Right hindlimb (tissue), 1 donor: Measurements from ENCODE around the gene C16orf89.
"Not testable (repeated sequence)": the region's sequence is repeated elsewhere in the genome, so short reads cannot be mapped to it uniquely, and the experiment has no call there.

Source experiments
- DNase-seq: peaks from one replicate; pipeline ENCODE4 v3.0.0-alpha.2; 2018

The C16orf89 gene, protein sequence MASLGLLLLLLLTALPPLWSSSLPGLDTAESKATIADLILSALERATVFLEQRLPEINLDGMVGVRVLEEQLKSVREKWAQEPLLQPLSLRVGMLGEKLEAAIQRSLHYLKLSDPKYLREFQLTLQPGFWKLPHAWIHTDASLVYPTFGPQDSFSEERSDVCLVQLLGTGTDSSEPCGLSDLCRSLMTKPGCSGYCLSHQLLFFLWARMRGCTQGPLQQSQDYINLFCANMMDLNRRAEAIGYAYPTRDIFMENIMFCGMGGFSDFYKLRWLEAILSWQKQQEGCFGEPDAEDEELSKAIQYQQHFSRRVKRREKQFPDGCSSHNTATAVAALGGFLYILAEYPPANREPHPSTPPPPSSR

DNA sequence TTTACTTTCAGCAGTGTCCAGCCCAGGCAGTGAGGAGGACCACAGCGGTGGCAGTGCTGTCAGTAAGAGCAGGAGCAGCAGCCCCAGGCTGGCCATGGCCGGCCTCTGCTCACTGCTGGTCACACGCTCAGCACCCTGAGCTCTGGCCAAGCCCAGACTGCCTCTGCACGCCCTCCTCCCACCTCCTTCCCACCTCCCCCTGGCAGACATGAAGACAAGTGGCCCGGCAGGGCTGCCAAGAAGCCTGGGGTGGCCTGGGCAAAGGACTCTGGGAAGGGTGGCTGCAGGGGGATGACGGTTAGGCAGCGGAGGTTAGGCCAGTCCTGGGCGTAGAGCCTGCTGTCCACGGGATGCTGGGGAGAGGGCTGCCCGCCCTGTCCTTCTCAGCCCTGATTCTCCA is at the start of gene C16orf89:
Gene C16orf89 (minus strand): TSS at position 144 of the 400 bp plus-strand sequence. CDS start 48 bp downstream, at position 96.
- DNase-seq: no peak

GRCh38 chr16:5110933-5111332 is 45.2 kb upstream of the C16orf89 start:
- not testable (repeated sequence) for DNase-seq

GRCh38 chr16:5108505-5109158 is 42.9 kb upstream of the C16orf89 start:
- DNase-seq: no peak

- not testable (repeated sequence) for DNase-seq
These were observed 39.3 kb upstream of the C16orf89 start for GRCh38 chr16:5105039-5105438.

DNA sequence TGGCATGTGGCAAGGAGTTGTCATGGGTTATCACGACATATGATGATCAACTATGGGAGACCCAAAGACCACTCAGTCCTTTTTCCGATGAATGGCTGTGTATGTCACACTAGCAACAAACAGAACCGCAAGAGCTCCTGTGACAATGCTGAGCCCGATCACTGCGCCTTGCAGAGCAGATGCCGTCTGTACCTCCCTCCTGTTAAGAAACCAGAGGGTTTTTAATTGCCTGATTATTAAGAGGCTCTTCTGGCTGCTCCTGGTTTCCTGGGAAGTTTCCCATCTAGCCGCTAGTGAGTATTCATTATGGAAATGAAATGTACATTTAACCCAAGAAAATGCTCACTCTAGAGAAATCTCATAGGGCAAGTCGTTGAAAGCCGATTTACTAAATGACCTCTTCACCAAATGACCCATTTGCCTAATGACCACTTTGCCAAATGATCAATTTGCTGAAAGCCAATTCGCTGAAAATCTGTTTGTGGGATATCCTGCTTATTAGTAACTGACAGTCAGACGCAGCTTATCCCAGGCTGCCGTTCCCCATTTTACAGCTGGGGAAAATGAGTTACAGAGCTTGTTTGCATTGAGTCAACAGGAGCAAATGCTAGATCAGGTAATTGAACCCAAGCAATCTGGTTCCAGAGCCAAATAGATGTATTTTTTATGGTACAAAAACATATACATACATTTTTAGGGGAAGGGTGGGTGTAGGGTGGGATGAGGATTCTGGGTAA is 37.7 kb upstream of the C16orf89 start:
- not testable (repeated sequence) for DNase-seq

DNA sequence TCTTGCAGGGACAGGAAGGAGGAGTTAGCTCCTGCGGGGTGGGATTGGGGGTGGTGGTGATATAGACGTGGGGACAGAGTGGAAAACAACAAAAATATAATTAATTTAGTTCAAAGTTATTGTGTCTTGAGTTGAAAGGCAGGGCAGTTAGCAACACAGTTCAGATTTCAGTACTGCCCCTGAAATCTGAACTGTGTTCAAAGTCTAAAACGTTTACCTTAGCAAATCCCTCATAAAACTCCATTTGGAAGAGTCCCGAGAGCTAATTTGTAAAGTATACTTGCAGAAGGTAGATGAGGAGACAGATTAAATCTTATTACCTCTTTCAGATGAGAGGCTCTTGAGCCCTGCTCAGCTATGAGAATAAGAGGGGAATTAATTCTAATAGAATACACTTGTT is 33.4 kb upstream of the C16orf89 start:
- not testable (repeated sequence) for DNase-seq

DNA sequence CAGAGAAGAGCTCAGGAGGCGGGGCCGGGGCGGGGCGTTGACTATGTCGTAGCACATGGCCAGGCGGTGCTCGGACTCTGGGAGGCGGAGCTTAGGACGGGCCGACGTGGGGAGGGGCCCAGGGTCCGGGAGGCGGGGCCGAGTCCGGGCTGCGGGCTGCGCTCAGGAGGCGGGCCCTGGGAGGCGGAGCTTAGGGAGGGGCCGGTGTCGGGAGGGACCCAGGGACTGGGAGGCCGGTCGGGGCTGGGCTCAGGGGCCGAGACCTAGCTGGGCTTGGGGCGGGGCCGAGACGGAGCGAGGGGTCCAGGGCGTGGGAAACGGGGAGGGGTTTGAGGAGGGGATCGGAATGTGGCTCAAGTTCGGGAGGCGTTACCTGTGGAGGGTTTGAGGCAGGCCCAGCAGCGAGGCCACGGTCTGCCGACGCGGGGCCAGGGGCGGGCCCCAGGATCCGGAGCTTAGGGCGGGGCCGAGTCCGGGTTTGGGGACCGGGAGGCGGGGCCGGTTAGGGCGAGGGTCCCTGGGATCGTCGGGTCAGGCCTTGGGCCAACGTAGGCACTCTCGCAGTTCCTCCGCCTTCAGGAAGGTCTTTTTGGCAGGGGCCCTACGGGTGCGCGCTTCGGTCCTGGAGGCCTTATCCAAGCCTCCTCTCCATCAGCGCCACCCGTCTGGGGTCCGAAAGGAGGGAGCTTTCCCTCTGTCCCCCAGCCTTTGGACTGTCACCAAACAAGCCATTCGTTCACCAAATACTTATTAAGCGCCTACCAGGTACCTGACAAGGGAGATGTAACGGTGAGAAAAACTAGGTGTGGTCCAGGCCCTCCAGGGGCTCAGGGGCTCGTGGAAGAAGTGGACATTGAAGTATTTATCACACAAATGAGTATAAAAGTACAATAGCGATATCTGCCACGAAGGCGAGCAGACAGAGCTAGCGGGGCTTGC is 32.7 kb upstream of the C16orf89 start:
- DNase-seq: peak; percentile 88

DNA sequence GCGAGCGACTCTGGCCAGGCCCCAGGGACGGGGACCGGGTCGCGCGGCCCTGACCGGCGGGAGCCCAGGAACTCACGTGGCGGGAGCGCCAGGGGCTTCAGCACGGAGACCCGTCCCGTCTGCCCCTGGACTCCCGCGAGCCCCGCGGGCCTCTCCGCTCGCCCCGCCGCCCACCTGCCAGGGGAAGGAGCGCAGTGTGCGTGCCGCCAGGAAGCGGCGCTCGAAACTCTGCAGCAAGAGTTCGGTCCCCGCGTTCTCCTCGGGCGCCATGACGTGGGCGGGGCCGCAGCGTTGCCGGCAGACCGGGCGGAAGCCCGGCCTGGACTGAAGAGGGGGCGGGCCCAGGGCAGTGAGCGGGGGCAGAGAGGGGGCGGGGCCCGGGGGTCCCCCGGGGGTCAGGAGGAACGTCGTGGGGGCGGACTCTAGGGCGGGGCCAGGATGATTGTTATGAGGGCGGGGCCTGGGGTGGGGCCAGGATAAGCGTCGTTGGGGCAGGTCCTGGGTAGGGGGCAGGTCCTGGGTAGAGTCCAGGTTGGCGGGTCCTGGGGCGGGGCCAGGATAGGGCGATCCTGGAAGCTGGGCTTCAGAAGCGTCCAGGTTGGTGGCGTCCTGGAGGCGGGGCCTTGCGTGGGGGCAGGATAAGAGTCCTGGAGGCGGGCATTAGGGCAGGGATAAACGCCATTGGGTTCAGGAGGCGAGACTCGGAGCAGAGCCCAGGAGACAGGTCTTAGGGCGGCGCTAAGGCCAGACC is 31.9 kb upstream of the C16orf89 start, which contains the start of gene EEF2KMT:
Gene EEF2KMT (minus strand): TSS at position 326 of the 751 bp plus-strand sequence. CDS start 56 bp downstream, at position 270.
- peak; percentile 99 for DNase-seq

DNA sequence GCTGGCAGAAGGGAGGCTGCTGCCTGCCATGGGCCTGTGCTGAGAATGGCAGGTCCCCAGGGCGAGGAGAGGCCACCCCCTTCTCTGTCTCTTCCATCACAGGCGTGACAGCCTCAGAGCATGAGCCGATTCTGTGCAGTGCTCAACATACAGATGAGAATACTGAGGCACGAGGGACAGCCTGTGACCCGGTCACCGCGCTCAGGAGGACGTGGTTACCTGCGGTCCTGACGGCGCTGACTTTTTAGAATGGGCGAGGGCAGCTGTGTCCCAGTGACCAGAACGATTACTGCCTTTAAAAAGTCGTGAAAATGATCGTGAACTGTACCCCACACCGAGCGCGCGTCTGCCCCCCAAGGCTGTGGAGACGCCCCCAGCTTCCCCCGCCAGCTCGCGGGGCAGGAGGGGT is 31.3 kb upstream of the C16orf89 start:
- peak; percentile 50 for DNase-seq

GRCh38 chr16:5096437-5097060 is 30.8 kb upstream of the C16orf89 start:
- not testable (repeated sequence) for DNase-seq

GRCh38 chr16:5095145-5095830 is 29.5 kb upstream of the C16orf89 start:
- not testable (repeated sequence) for DNase-seq

DNA sequence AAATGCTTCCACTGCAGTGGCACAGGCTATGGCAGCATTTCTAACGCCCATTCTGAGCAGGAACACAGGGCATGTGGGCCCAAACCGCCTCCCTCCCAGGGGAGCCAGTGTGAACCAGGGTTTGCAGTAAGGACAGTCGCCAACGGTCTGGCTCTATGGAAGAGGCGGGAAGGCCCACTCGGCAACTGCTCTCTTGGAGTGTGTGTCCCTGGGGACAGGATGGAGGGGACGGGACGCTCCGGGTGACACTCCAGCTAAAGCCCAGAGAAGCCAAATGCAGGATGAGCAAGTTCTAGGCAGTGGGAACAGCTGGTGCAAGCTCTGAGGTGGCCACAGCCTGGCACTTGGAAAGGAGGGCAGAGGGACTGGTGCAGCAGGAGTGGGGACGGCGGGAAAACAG is 28.0 kb upstream of the C16orf89 start:
- not testable (repeated sequence) for DNase-seq

- DNase-seq: not testable (repeated sequence)
These were observed 27.3 kb upstream of the C16orf89 start for GRCh38 chr16:5093081-5093480.

DNA sequence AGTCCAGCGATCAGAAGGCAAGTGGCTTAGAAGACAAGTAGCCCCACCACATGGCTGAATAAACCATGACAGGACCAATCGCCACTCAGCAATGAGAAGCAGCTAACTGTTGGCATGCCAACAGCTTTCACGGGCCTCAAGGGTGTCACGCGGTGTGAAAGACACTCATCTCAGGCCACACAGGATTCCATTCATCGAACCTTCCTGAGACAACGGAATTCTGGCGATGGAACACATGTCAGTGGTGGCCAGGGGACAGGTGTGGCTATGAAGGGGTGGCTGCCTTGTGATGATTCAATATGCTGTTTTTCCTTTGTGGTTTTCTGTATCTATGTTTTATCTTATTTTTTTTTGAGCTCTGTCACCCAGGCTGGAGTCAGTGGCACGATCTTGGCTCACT is 24.8 kb upstream of the C16orf89 start:
- DNase-seq: not testable (repeated sequence)

DNA sequence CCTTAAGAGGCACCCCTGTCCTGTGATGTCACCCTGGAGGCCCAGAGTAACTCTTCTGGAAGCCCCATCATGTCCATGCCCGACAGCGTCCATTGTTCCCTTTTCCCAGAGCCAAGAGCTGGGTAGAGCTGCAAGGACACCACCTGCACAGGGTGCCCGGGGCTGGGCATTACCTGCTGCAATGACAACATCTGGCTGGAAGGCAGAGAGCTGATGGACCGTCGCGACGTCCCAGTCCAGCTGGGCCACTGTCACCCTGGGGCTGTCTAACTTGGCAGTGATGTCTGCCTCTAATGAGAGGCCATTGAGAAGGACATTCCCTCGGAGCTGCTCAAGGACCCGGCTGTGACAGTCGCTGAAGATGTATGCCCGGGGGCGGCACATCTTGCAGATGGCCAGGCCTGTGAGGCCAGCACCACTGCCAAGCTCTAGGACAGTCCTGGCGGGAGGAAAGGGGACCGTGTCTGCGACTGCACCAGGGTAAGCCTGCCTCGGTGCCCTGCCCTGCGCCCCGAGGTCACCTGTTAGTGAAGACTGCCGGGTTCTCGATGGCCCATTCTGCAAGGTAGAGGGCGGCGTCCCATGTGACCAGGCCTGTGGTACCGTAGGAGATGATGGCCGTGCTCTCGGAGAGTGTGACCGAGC is 24.3 kb upstream of the C16orf89 start:
- not testable (repeated sequence) for DNase-seq

GRCh38 chr16:5088936-5089335 is 23.2 kb upstream of the C16orf89 start:
- not testable (repeated sequence) for DNase-seq

DNA sequence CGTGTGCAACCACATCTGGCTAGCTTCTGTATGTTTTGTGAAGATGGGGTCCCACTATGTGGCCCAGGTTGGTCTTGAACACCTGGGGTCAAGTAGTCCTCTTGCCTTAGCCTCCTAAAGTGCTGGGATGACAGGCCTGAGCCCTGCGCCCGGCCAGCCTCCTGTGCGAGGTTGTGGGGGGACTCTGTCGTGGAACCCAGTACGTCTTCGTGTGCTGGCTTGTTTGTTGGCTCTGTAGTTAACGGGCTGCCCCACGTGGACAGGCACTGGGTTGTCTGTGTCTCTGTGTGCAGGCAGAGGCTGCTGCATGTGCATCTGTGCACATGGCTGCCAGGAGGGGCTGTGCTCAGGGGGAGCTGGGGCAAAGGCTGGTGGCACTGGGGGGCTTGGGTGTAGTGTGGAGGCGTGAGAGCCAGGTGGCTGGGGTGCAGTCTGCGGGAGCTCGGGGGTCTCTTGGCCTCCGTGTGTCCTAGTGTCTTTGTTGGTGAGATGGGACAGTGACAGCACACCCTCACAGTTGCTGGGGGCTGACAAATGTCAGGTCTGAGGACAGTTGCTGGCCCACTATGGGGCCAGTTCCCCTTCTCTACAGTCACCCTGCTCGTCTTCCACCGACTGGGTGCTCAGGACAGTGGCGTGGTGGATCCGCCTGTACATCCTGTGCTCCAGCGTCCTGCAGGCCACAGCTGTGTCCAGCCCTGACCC is 22.5 kb upstream of the C16orf89 start:
- DNase-seq: not testable (repeated sequence)

- DNase-seq: not testable (repeated sequence)
These were observed 20.0 kb upstream of the C16orf89 start for GRCh38 chr16:5085716-5086115.

- DNase-seq: not testable (repeated sequence)
These were observed 19.0 kb upstream of the C16orf89 start for GRCh38 chr16:5084802-5085201.
